ENCODE results near the gene SEC61A1. TPM values are rescaled to one million over a fixed set of nuclear protein-coding genes. Genes with fewer than 3 reads are reported as not detected.

SEC61A1 gene
- total RNA-seq, 1 donor from 2014 or later = 183 TPM

GRCh38 chr3:128062033-128062745 is 10.0 kb downstream of the SEC61A1 start:
- peak; percentile 35 for DNase-seq
- Histone ChIP-seq H3K4me1 (no peaks in the 10 kb centered on the region), H3K27ac (no peak overlapping the region), H3K36me3 (peaks cover 98% of the 10 kb centered on the region), H3K27me3 (no peaks in the 10 kb centered on the region), H3K9me3 (no peaks in the 10 kb centered on the region), H3K4me3 (no peak overlapping the region)
- peak; percentile 21 for ATAC-seq
- no peak for TF ChIP-seq CTCF (IDR thresholded peaks at IDR 0.05)
- intact Hi-C loops (cut with DNase I) = no loop called here

- H3K4me3 ChIP-seq = no peak overlapping the region
- intact Hi-C loops (cut with DNase I) = no loop called here
- no peaks in the 10 kb centered on the region for H3K27me3 ChIP-seq
- ATAC-seq (no peak), DNase-seq (no peak)
- no peaks in the 10 kb centered on the region for H3K4me1 ChIP-seq
- H3K9me3 ChIP-seq = no peaks in the 10 kb centered on the region
- H3K36me3 ChIP-seq = peaks cover 100% of the 10 kb centered on the region
- no peak overlapping the region for H3K27ac ChIP-seq
- no peak for TF ChIP-seq CTCF (IDR thresholded peaks at IDR 0.05)
Observed at GRCh38 chr3:128063865-128064264, 11.6 kb downstream of the SEC61A1 start.

- DNase-seq = no peak
- TF ChIP-seq CTCF (IDR thresholded peaks at IDR 0.05) = no peak
- no peaks in the 10 kb centered on the region for H3K9me3 ChIP-seq
- intact Hi-C loops (cut with DNase I) = no loop called here
- no peaks in the 10 kb centered on the region for H3K4me1 ChIP-seq
- no peak overlapping the region for H3K4me3 ChIP-seq
- H3K27ac ChIP-seq = no peak overlapping the region
- H3K27me3 ChIP-seq = no peaks in the 10 kb centered on the region
- H3K36me3 ChIP-seq = peaks cover 100% of the 10 kb centered on the region
- ATAC-seq = no peak
Observed at GRCh38 chr3:128064962-128065361, 12.7 kb downstream of the SEC61A1 start.

GRCh38 chr3:128066114-128066513 is 13.9 kb downstream of the SEC61A1 start:
- Histone ChIP-seq H3K27ac (no peak overlapping the region), H3K4me3 (no peak overlapping the region), H3K36me3 (peaks cover 100% of the 10 kb centered on the region), H3K4me1 (no peaks in the 10 kb centered on the region), H3K27me3 (no peaks in the 10 kb centered on the region), H3K9me3 (no peaks in the 10 kb centered on the region)
- DNase-seq (no peak), ATAC-seq (no peak)
- intact Hi-C loops (cut with DNase I) = no loop called here
- no peak for TF ChIP-seq CTCF (IDR thresholded peaks at IDR 0.05)

GRCh38 chr3:128066676-128067075 is 14.4 kb downstream of the SEC61A1 start:
- TF ChIP-seq CTCF (IDR thresholded peaks at IDR 0.05) = no peak
- Histone ChIP-seq H3K27ac (no peak overlapping the region), H3K27me3 (no peaks in the 10 kb centered on the region), H3K36me3 (peaks cover 100% of the 10 kb centered on the region), H3K9me3 (no peaks in the 10 kb centered on the region), H3K4me1 (no peaks in the 10 kb centered on the region), H3K4me3 (no peak overlapping the region)
- ATAC-seq = no peak
- intact Hi-C loops (cut with DNase I) = no loop called here
- DNase-seq = peak; percentile 42

GRCh38 chr3:128067489-128067888 is 15.3 kb downstream of the SEC61A1 start:
- intact Hi-C loops (cut with DNase I) = no loop called here

More at GRCh38 chr3:128067489-128067888, 15.3 kb downstream of the SEC61A1 start:
- Histone ChIP-seq H3K9me3 (no peaks in the 10 kb centered on the region), H3K4me3 (no peak overlapping the region), H3K36me3 (peaks cover 100% of the 10 kb centered on the region), H3K27ac (no peak overlapping the region), H3K4me1 (no peaks in the 10 kb centered on the region), H3K27me3 (no peaks in the 10 kb centered on the region)
- ATAC-seq = no peak
- no peak for TF ChIP-seq CTCF (IDR thresholded peaks at IDR 0.05)
- no peak for DNase-seq

All from upper lobe of right lung (tissue), 1 donor.